Liver (tissue), 9 donors: ENCODE measurements around the gene VWA2. TPM values are rescaled to one million over a fixed set of nuclear protein-coding genes. Genes with fewer than 3 reads are reported as not detected.

Experiments used
- DNase-seq: peaks from one replicate; pipeline ENCODE4 v3.0.0-alpha.2; 2017; ENCODE audit warnings: low spot score
- H3K27ac ChIP-seq, 2 donors: one replicate each; pipeline ENCODE4 v1.7.0; 2013; ENCODE audit warnings: inconsistent platforms in 2 of 2, low read length in 2 of 2, control low read depth in 1 of 2, low read depth in 1 of 2, mild to moderate bottlenecking in 1 of 2
- H3K27me3 ChIP-seq, 4 donors: one replicate each; pipeline versions ENCODE4 v1.6.1 to v1.7.0; 2013; ENCODE audit warnings: low read length in 3 of 4, inconsistent platforms in 1 of 4, mild to moderate bottlenecking in 1 of 4, moderate library complexity in 1 of 4; ENCODE audit not compliant: control insufficient read depth in 4 of 4, insufficient read depth in 4 of 4
- H3K36me3 ChIP-seq, 4 donors: one replicate each; pipeline versions ENCODE4 v1.6.1 to v1.7.0; 2013; ENCODE audit warnings: low read length in 3 of 4, mild to moderate bottlenecking in 3 of 4, low read depth in 1 of 4, moderate library complexity in 1 of 4; ENCODE audit not compliant: control insufficient read depth in 4 of 4, insufficient read depth in 3 of 4
- H3K4me1 ChIP-seq, 4 donors: one replicate each; pipeline versions ENCODE4 v1.6.1 to v1.7.0; 2013; ENCODE audit warnings: low read length in 3 of 4, mild to moderate bottlenecking in 3 of 4, moderate library complexity in 1 of 4; ENCODE audit not compliant: control insufficient read depth in 4 of 4, insufficient read depth in 4 of 4
- H3K4me3 ChIP-seq, 3 donors: one replicate each; pipeline versions ENCODE4 v1.6.1 to v1.7.0; 2013; ENCODE audit warnings: low read length in 3 of 3, control low read depth in 1 of 3, low read depth in 1 of 3, mild to moderate bottlenecking in 1 of 3
- H3K9ac ChIP-seq, 2 donors: one replicate each; pipeline ENCODE4 v1.7.0; 2013; ENCODE audit warnings: low read length in 2 of 2, mild to moderate bottlenecking in 2 of 2, moderate library complexity in 2 of 2, control low read depth in 1 of 2, low read depth in 1 of 2
- H3K9me3 ChIP-seq, 4 donors: one replicate each; pipeline versions ENCODE4 v1.6.1 to v1.7.0; 2013; ENCODE audit warnings: low read length in 3 of 4; ENCODE audit not compliant: control insufficient read depth in 4 of 4
- ATF3 ChIP-seq: IDR thresholded peaks from 2 replicates; pipeline ENCODE4 v1.6.1; 2016; ENCODE audit warnings: antibody characterized with exemption
- CTCF ChIP-seq: fragments of 150-350 bp; IDR thresholded peaks from 2 replicates; pipeline ENCODE4 v1.5.1; 2017; ENCODE audit warnings: improper control_type of control experiment, low read depth, low read length; ENCODE audit not compliant: missing input control
- EGR1 ChIP-seq, 2 donors: IDR thresholded peaks; 2 replicates each; pipeline ENCODE4 v1.6.1; 2016 to 2018; ENCODE audit warnings: antibody characterized with exemption in 2 of 2, low read depth in 2 of 2
- FOXA1 ChIP-seq: IDR thresholded peaks from 2 replicates; pipeline ENCODE4 v1.6.1; 2016; ENCODE audit warnings: antibody characterized with exemption
- FOXA2 ChIP-seq: IDR thresholded peaks from 2 replicates; pipeline ENCODE4 v1.6.1; 2016; ENCODE audit warnings: antibody characterized with exemption
- GABPA ChIP-seq, 2 donors: IDR thresholded peaks in 1 of 2; conservative IDR thresholded peaks in 1 of 2; 2 replicates each; pipeline ENCODE4 v1.6.1; 2016; ENCODE audit warnings: antibody characterized with exemption in 2 of 2, mild to moderate bottlenecking in 1 of 2, moderate library complexity in 1 of 2
- HNF4A ChIP-seq, 2 donors: conservative IDR thresholded peaks; 2 replicates each; pipeline ENCODE4 v1.6.1; 2016; ENCODE audit warnings: antibody characterized with exemption in 2 of 2, mild to moderate bottlenecking in 2 of 2
- HNF4G ChIP-seq: IDR thresholded peaks from 2 replicates; pipeline ENCODE4 v1.6.1; 2016; ENCODE audit warnings: antibody characterized with exemption
- JUND ChIP-seq, 2 donors: IDR thresholded peaks; 2 replicates each; pipeline ENCODE4 v1.6.1; 2016; ENCODE audit warnings: antibody characterized with exemption in 2 of 2
- MAX ChIP-seq: IDR thresholded peaks from 2 replicates; pipeline ENCODE4 v1.6.1; 2016; ENCODE audit warnings: antibody characterized with exemption
- NR2F2 ChIP-seq: IDR thresholded peaks from 2 replicates; pipeline ENCODE4 v1.6.1; 2016; ENCODE audit warnings: antibody characterized with exemption
- REST ChIP-seq: IDR thresholded peaks from 2 replicates; pipeline ENCODE4 v1.6.1; 2016; ENCODE audit warnings: antibody characterized with exemption, mild to moderate bottlenecking
- RXRA ChIP-seq, 2 donors: IDR thresholded peaks; 2 replicates each; pipeline ENCODE4 v1.6.1; 2017 to 2018; ENCODE audit warnings: antibody characterized with exemption in 2 of 2, mild to moderate bottlenecking in 1 of 2
- SP1 ChIP-seq: IDR thresholded peaks from 2 replicates; pipeline ENCODE4 v1.6.1; 2018; ENCODE audit warnings: antibody characterized with exemption, mild to moderate bottlenecking
- TAF1 ChIP-seq: conservative IDR thresholded peaks from 2 replicates; pipeline ENCODE4 v1.6.1; 2016; ENCODE audit warnings: antibody characterized with exemption, mild to moderate bottlenecking
- ZBTB33 ChIP-seq: IDR thresholded peaks from 2 replicates; pipeline ENCODE4 v1.6.1; 2016; ENCODE audit warnings: antibody characterized with exemption
- WGBS: extraction: QIAGEN DNeasy Blood & Tissue Kit; methylation state at CpG from one replicate; pipeline ENCODE4 v1.1.7; 2013; 5-methylcytosine and 5-hydroxymethylcytosine counted together
- polyA plus RNA-seq, 2 donors: library from polyadenylated mRNA; stranded (reverse) in 1 of 2; unstranded in 1 of 2; fragments of 200-250 nt in 1 of 2; fragments of >200 nt in 1 of 2; fragmentation: Nextera tagmentation in 1 of 2; extraction: Ambion mirVana in 1 of 2; gene quantifications; one replicate each; pipeline versions ENCODE4 v1.2.1 to v1.2.3, GENCODE V29; 2013 to 2015
- total RNA-seq, 2 donors: library from RNA; depleted of rRNA; stranded (reverse); fragments of >200 nt; gene quantifications; one replicate each; pipeline ENCODE4 v1.2.3, GENCODE V29; 2014
- donor health status: healthy.
- donor health status: healthy.
- donor health status: healthy.
- donor health status: healthy.
- donor health status: healthy.

VWA2 gene
- total and polyA plus RNA-seq, 4 donors, result 0.05 to 0.25 TPM; not detected in 2

- Histone ChIP-seq H3K4me3 (no peak overlapping the region), H3K9ac (no peak overlapping the region), H3K4me1 (peaks cover 2 to 8% (median 7%) of the 10 kb centered on the region in 4 donors), H3K27ac (no peak overlapping the region), H3K9me3 (no peaks in the 10 kb centered on the region), H3K27me3 (no peaks in the 10 kb centered on the region), H3K36me3 (no peaks in the 10 kb centered on the region)
- TF ChIP-seq HNF4A (conservative IDR thresholded peaks at IDR 0.05) (no peak), HNF4G (no peak), EGR1 (IDR thresholded peaks at IDR 0.05; ENCODE audit: low read depth in 2 of 2) (no peak), REST (no peak), NR2F2 (no peak), SP1 (no peak)
- DNase-seq, result no peak
- WGBS, result 87% methylated on average over 10 of the region's 10 CpGs
These were observed 68.7 kb downstream of the VWA2 start for GRCh38 chr10:114307731-114308130.

GRCh38 chr10:114308531-114309363, 69.7 kb downstream of the VWA2 start:
- no peak for TF ChIP-seq NR2F2
- TF ChIP-seq HNF4A (conservative IDR thresholded peaks at IDR 0.05), result no peak
- TF ChIP-seq FOXA1, result no peak
- TF ChIP-seq ATF3, result no peak
- TF ChIP-seq ZBTB33, result no peak
- no peak for TF ChIP-seq MAX
- TF ChIP-seq TAF1, result no peak
- TF ChIP-seq JUND (IDR thresholded peaks at IDR 0.05), result no peak
- no peak for TF ChIP-seq SP1
- no peak for TF ChIP-seq RXRA (IDR thresholded peaks at IDR 0.05)
- no peak for TF ChIP-seq GABPA (IDR thresholded peaks at IDR 0.05 in 1 of 2, conservative IDR thresholded peaks at IDR 0.05 in 1 of 2)
- no peak for TF ChIP-seq REST
- no peak for TF ChIP-seq CTCF
- no peak for TF ChIP-seq FOXA2
- TF ChIP-seq HNF4G, result no peak
- Histone ChIP-seq H3K4me1 (peaks cover 2 to 8% (median 7%) of the 10 kb centered on the region in 4 donors), H3K27ac (no peak overlapping the region), H3K9me3 (peaks cover 0 to 5% (median 4%) of the 10 kb centered on the region in 4 donors), H3K9ac (no peak overlapping the region), H3K36me3 (no peaks in the 10 kb centered on the region), H3K27me3 (no peaks in the 10 kb centered on the region), H3K4me3 (no peak overlapping the region)
- WGBS, result 71% methylated on average over 9 of the region's 9 CpGs
- no peak for DNase-seq
